Measurements from ENCODE around the gene MYO1E. TPM values are rescaled to one million over a fixed set of nuclear protein-coding genes. Genes with fewer than 3 reads are reported as not detected.

Gene MYO1E
- total and polyA plus RNA-seq, 2 donors from 2014 or later, result 41.9 to 198 TPM

- Histone ChIP-seq H3K27ac (ENCODE audit: low read depth in 2 of 2, low read length in 2 of 2) (no peak overlapping the region), H3K27me3 (ENCODE audit: control insufficient read depth, insufficient read depth, low read length) (no peaks in the 10 kb centered on the region), H3K9me3 (ENCODE audit: control insufficient read depth in 2 of 3, insufficient read depth in 1 of 3, low read length in 3 of 3) (peaks cover 0 to 3% (median 0%) of the 10 kb centered on the region in 3 donors), H3K4me1 (ENCODE audit: control insufficient read depth in 2 of 3, insufficient read depth in 2 of 3, low read depth in 1 of 3, low read length in 3 of 3) (no peaks in the 10 kb centered on the region), H3K9ac (ENCODE audit: low read length in 3 of 3) (no peak overlapping the region), H3K36me3 (ENCODE audit: control insufficient read depth in 2 of 3, insufficient read depth in 3 of 3, low read length in 3 of 3) (peaks cover 0 to 7% (median 7%) of the 10 kb centered on the region in 3 donors), H3K4me3 (ENCODE audit: low read length in 3 of 3) (no peak overlapping the region)
- TF ChIP-seq CTCF (IDR thresholded peaks at IDR 0.05; ENCODE audit: borderline replicate concordance, extremely low read depth, insufficient read depth), result no peak
- DNase-seq, result no peak
- intact Hi-C loops (cut with DNase I), result no loop called here
- no peak for FAIRE-seq
Observed at GRCh38 chr15:59180945-59181600, 191.6 kb downstream of the MYO1E start.

- DNase-seq, result no peak
- intact Hi-C loops (cut with DNase I), result no loop called here
- no peak for FAIRE-seq
Observed at GRCh38 chr15:59179717-59180116, 193.0 kb downstream of the MYO1E start.

GRCh38 chr15:59178151-59178695 is 194.4 kb downstream of the MYO1E start:
- Histone ChIP-seq H3K27me3 (ENCODE audit: control insufficient read depth, insufficient read depth, low read length) (no peaks in the 10 kb centered on the region), H3K27ac (ENCODE audit: low read depth in 2 of 2, low read length in 2 of 2) (no peak overlapping the region)
- intact Hi-C loops (cut with DNase I), result no loop called here

More at GRCh38 chr15:59179717-59180116, 193.0 kb downstream of the MYO1E start:
- no peak overlapping the region for H3K27ac ChIP-seq (ENCODE audit: low read depth in 2 of 2, low read length in 2 of 2)
- H3K4me3 ChIP-seq (ENCODE audit: low read length in 3 of 3), result no peak overlapping the region
- no peaks in the 10 kb centered on the region for H3K27me3 ChIP-seq (ENCODE audit: control insufficient read depth, insufficient read depth, low read length)
- H3K9ac ChIP-seq (ENCODE audit: low read length in 3 of 3), result no peak overlapping the region
- H3K36me3 ChIP-seq (ENCODE audit: control insufficient read depth in 2 of 3, insufficient read depth in 3 of 3, low read length in 3 of 3), result peaks cover 0 to 7% (median 7%) of the 10 kb centered on the region in 3 donors
- peaks cover 0 to 3% (median 0%) of the 10 kb centered on the region in 3 donors for H3K4me1 ChIP-seq (ENCODE audit: control insufficient read depth in 2 of 3, insufficient read depth in 2 of 3, low read depth in 1 of 3, low read length in 3 of 3)
- H3K9me3 ChIP-seq (ENCODE audit: control insufficient read depth in 2 of 3, insufficient read depth in 1 of 3, low read length in 3 of 3), result peaks cover 0 to 3% (median 0%) of the 10 kb centered on the region in 3 donors
- no peak for TF ChIP-seq CTCF (IDR thresholded peaks at IDR 0.05; ENCODE audit: borderline replicate concordance, extremely low read depth, insufficient read depth)

More at GRCh38 chr15:59178151-59178695, 194.4 kb downstream of the MYO1E start:
- no peak overlapping the region for H3K4me3 ChIP-seq (ENCODE audit: low read length in 3 of 3)
- peaks cover 0 to 7% (median 7%) of the 10 kb centered on the region in 3 donors for H3K36me3 ChIP-seq (ENCODE audit: control insufficient read depth in 2 of 3, insufficient read depth in 3 of 3, low read length in 3 of 3)
- no peak for TF ChIP-seq CTCF (IDR thresholded peaks at IDR 0.05; ENCODE audit: borderline replicate concordance, extremely low read depth, insufficient read depth)
- peaks cover 0 to 3% (median 0%) of the 10 kb centered on the region in 3 donors for H3K4me1 ChIP-seq (ENCODE audit: control insufficient read depth in 2 of 3, insufficient read depth in 2 of 3, low read depth in 1 of 3, low read length in 3 of 3)
- H3K9ac ChIP-seq (ENCODE audit: low read length in 3 of 3), result no peak overlapping the region
- no peak for FAIRE-seq
- H3K9me3 ChIP-seq (ENCODE audit: control insufficient read depth in 2 of 3, insufficient read depth in 1 of 3, low read length in 3 of 3), result peaks cover 0 to 3% (median 0%) of the 10 kb centered on the region in 3 donors
- no peak for DNase-seq

All from kidney (tissue), 14 donors.